Neural crest cell (in vitro differentiated cells): ENCODE results near the gene GFRA4. TPM values are rescaled to one million over a fixed set of nuclear protein-coding genes. Genes with fewer than 3 reads are reported as not detected.

ENCODE experiments used
- DNase-seq: peaks from one replicate; pipeline ENCODE4 v3.0.0; 2021; ENCODE audit warnings: low read depth, mixed read lengths, low spot score
- H3K27ac Mint-ChIP-seq: one replicate; pipeline ENCODE4 v1.8.0; 2021; ENCODE audit warnings: mild to moderate bottlenecking, mixed read lengths; ENCODE audit not compliant: unreplicated experiment
- H3K27me3 Mint-ChIP-seq: 2 replicates; pipeline ENCODE4 v1.8.0; 2021; ENCODE audit warnings: low read depth, mild to moderate bottlenecking, mixed read lengths
- H3K36me3 Mint-ChIP-seq: 2 replicates; pipeline ENCODE4 v1.8.0; 2021; ENCODE audit warnings: low read depth, mild to moderate bottlenecking, mixed read lengths
- H3K4me1 Mint-ChIP-seq: 2 replicates; pipeline ENCODE4 v1.8.0; 2021; ENCODE audit warnings: mixed read lengths
- H3K4me3 Mint-ChIP-seq: one replicate; pipeline ENCODE4 v1.8.0; 2021; ENCODE audit warnings: mild to moderate bottlenecking, mixed read lengths
- H3K9me3 Mint-ChIP-seq: 2 replicates; pipeline ENCODE4 v1.8.0; 2021; ENCODE audit warnings: mixed read lengths
- long read RNA-seq: library from polyadenylated mRNA; unstranded; transcript quantifications from one replicate; pipeline ENCODE4 v2.0.0, GENCODE V29; 2020
- total RNA-seq: library from RNA; stranded (reverse); gene quantifications from 2 replicates; pipeline ENCODE4 v1.2.1, GENCODE V29; 2021
- TF ChIP-seq, protein P1 (sequence below): fragments of 200-600 bp; sonication (generic); conservative IDR thresholded peaks from 2 replicates; pipeline ENCODE4 v1.5.0; 2021; ENCODE audit warnings: antibody characterized with exemption, mild to moderate bottlenecking

Gene GFRA4, protein sequence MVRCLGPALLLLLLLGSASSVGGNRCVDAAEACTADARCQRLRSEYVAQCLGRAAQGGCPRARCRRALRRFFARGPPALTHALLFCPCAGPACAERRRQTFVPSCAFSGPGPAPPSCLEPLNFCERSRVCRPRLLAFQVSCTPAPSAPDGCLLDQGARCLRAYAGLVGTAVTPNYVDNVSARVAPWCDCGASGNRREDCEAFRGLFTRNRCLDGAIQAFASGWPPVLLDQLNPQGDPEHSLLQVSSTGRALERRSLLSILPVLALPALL
- total RNA-seq: not detected in 2 replicates
- long read RNA-seq: 0 reads

DNA sequence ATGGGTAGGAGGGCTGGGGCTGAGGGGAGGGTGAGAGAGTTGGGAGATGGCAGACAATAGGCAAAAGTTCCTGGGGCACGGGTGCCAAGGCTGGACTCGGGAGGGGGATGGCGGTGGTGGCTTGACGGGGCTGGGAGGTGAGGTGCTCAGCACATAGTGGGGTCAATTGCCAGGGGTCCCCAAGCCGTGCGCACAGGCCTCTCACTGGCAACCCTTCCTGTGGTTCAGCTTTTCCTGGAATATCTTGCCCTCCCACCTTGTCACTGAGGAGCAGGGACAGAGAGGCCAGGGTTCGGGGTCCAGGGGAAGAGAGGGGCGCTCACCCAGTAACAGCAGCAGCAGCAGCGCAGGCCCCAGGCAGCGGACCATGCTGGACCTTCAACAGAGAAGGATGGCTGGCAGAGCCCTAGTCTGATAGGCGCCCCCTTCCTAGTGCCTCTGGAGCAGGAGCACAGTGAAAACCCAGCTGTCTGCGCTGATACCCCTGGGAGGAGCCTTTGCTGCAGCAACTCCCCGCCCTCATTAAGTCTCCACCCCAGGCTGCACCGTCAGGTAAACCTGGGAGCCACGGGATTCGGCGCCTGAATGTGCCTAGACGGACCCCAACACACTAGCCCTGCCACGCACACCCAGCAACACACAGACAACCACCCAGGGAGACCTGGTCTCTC is at the start of gene GFRA4:
Gene GFRA4 (minus strand): TSS at position 369 of the 671 bp plus-strand sequence. CDS start 0 bp downstream, at position 369.
- no peak within 1 kb of the TSS for H3K4me3 Mint-ChIP-seq
- no peaks in the 10 kb centered on the region for H3K9me3 Mint-ChIP-seq
- peaks cover 48% of the 10 kb centered on the region for H3K27me3 Mint-ChIP-seq
- no peak for DNase-seq
- no peaks in the 10 kb centered on the region for H3K36me3 Mint-ChIP-seq
- TF ChIP-seq, protein P1, sequence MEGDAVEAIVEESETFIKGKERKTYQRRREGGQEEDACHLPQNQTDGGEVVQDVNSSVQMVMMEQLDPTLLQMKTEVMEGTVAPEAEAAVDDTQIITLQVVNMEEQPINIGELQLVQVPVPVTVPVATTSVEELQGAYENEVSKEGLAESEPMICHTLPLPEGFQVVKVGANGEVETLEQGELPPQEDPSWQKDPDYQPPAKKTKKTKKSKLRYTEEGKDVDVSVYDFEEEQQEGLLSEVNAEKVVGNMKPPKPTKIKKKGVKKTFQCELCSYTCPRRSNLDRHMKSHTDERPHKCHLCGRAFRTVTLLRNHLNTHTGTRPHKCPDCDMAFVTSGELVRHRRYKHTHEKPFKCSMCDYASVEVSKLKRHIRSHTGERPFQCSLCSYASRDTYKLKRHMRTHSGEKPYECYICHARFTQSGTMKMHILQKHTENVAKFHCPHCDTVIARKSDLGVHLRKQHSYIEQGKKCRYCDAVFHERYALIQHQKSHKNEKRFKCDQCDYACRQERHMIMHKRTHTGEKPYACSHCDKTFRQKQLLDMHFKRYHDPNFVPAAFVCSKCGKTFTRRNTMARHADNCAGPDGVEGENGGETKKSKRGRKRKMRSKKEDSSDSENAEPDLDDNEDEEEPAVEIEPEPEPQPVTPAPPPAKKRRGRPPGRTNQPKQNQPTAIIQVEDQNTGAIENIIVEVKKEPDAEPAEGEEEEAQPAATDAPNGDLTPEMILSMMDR: no peak
- peaks cover 6% of the 10 kb centered on the region for H3K4me1 Mint-ChIP-seq
- H3K27ac Mint-ChIP-seq: no peak within 1 kb of the TSS

DNA sequence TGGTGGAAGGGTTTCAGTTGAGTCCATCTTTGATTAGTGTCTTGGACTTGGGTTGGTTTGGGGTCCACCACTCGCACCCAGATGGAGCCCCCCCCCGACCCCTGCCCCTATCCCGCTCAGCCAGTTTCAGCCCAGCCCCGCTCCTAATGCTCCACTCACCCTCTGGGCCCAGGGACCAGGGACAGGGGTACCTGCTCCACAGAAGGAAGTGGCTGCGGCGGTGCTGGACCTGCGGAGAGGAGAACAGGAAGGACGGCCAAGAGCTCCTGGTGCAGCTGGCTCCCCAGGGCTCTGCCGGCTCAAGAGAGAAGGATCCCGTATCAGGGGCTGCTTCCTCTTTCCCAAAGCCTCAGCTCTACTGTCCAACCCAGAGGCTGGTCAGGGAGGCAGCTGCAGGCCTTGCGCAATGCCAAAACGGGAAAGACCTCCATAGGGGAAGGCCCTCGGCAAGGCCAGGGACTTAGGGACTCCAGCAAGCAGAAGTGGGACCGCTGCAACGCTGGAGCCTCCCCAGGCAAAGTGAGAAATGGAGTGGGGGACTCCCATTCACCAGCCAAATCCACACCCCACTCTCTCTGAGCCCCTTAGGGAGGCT is 49.2 kb upstream of the GFRA4 start, which contains the start of gene SIGLEC1:
Gene SIGLEC1 (minus strand): TSS at position 322 of the 595 bp plus-strand sequence. CDS start 5,472 bp downstream, outside the sequence.
- DNase-seq: no peak
- H3K27me3 Mint-ChIP-seq: no peaks in the 10 kb centered on the region
- H3K27ac Mint-ChIP-seq: no peak within 1 kb of the TSS
- no peaks in the 10 kb centered on the region for H3K36me3 Mint-ChIP-seq
- H3K4me1 Mint-ChIP-seq: no peaks in the 10 kb centered on the region
- H3K9me3 Mint-ChIP-seq: no peaks in the 10 kb centered on the region
- H3K4me3 Mint-ChIP-seq: no peak within 1 kb of the TSS
- TF ChIP-seq, protein P1: no peak

DNA sequence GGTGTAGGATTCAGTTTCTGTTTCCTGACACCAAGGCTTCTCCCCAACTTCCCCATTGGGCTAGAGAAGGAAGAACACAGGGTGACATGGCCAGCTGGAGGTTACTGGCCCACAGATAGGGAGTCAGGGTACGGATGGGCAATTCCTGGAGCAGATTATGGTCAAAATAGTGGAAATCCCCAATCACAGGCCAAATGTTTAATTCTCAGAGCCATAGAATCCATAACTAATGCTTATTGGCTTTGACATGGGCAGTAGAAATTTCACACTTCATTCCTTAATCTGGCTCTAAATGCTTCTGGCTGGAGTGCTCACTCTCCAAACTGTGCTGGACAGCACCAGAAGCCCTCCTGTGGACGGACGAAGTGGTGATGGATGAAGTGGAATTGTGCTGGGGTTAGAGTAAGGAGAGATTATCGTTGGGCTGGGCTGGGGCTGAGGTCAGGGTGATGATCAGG is 48.3 kb upstream of the GFRA4 start:
- H3K4me1 Mint-ChIP-seq: no peaks in the 10 kb centered on the region
- DNase-seq: no peak
- no peaks in the 10 kb centered on the region for H3K9me3 Mint-ChIP-seq
- no peak overlapping the region for H3K27ac Mint-ChIP-seq
- no peak overlapping the region for H3K4me3 Mint-ChIP-seq
- TF ChIP-seq, protein P1: no peak
- no peaks in the 10 kb centered on the region for H3K36me3 Mint-ChIP-seq
- H3K27me3 Mint-ChIP-seq: no peaks in the 10 kb centered on the region

DNA sequence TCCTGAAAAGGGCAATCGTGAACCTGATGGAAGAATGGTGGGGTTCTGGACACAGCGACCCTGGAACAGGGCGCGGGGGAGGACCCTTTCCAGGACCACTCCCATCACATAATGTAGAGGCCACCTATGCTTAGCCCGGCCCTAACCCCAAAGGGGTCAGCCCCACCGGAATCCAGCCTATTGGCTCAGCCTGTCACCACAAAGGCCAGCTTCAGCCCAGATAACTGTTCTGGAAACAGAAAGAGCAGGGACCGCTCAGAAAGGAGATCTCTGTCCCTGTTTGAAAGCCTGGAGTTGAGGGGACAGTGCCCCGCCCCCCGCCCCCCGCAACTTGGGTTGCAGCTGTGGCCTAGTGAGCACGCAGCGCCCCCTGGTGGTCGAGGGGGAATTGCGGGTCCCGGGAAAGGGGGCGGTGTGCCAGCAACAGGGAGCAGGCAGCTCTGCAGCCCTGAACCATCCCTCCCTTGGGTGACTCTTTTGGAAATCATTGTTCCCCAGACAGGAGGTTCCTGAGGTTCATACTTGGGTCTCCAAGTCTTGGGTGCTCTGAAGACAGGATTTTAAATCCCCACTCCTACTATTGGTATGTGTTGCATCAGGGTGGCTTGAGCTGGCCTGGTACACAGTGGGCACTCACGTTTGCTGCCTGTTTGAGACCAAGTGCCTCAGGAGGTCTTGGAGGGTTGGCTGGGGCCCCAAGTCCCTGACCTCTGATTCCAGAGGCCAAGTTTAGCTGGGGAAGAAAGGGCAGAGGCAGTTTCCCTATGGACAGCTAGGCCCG is 47.7 kb upstream of the GFRA4 start:
- Mint-ChIP-seq H3K9me3 (no peaks in the 10 kb centered on the region), H3K27me3 (no peaks in the 10 kb centered on the region), H3K27ac (no peak overlapping the region), H3K4me1 (no peaks in the 10 kb centered on the region), H3K36me3 (no peaks in the 10 kb centered on the region), H3K4me3 (no peak overlapping the region)
- DNase-seq: peak; percentile 90
- TF ChIP-seq, protein P1: peak; percentile 88

DNA sequence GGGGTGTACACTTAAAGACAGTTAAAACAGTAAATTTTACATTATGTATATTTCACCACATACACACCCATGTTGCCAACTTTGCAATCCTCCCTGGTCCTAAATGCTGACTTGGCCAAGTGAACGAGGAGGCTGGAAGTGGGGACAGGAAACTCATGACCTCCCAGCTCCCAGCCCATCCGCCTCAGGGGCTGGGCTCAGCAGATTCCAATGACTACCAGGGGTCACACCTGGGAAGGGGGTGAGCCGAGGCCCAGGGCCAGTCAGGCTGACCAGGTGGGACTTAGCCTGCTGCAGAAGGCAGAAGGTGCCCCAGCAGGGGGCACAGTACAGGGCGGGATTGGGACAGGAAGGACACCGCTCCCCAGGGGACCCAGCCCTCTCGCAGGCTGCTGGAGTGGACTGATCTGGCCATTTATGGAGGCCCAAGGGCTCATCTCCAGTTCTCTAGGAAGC is 46.8 kb upstream of the GFRA4 start:
- no peak for DNase-seq
- H3K4me1 Mint-ChIP-seq: no peaks in the 10 kb centered on the region
- TF ChIP-seq, protein P1: no peak
- no peak overlapping the region for H3K27ac Mint-ChIP-seq
- no peaks in the 10 kb centered on the region for H3K27me3 Mint-ChIP-seq
- no peak overlapping the region for H3K4me3 Mint-ChIP-seq
- H3K9me3 Mint-ChIP-seq: no peaks in the 10 kb centered on the region
- no peaks in the 10 kb centered on the region for H3K36me3 Mint-ChIP-seq
